Measurements from ENCODE around the gene RALGDS. TPM values are rescaled to one million over a fixed set of nuclear protein-coding genes. Genes with fewer than 3 reads are reported as not detected.

Gene RALGDS
- total and polyA plus RNA-seq, 2 experiments from 2014 or later: 8.6 to 20.3 TPM

GRCh38 chr9:133078486-133078885 lies 42.6 kb downstream of the RALGDS start:
- no peaks in the 10 kb centered on the region for H3K9me2 ChIP-seq (ENCODE audit: insufficient read depth)
- ATAC-seq: no peak

More at GRCh38 chr9:133078486-133078885, 42.6 kb downstream of the RALGDS start:
- H3F3A ChIP-seq (replicated peaks; ENCODE audit: low read depth): no peaks in the 10 kb centered on the region
- DNase-seq (ENCODE audit: low spot score): no peak
- no peaks in the 10 kb centered on the region; the same call in 2 of the 3 replicates for H3K9me3 Mint-ChIP-seq
- H4K20me1 ChIP-seq (replicated peaks; ENCODE audit: insufficient read depth): no peaks in the 10 kb centered on the region
- no peak overlapping the region for H3K27ac Mint-ChIP-seq
- no peak overlapping the region for H3K4me3 Mint-ChIP-seq
- H3K27me3 ChIP-seq (ENCODE audit: insufficient read depth): no peaks in the 10 kb centered on the region
- no peaks in the 10 kb centered on the region for H3K36me3 ChIP-seq (ENCODE audit: insufficient read depth)
- H3K4me3 ChIP-seq: no peak overlapping the region
- H3K4me2 ChIP-seq: no peak overlapping the region
- H3K27ac ChIP-seq (ENCODE audit: low read depth): no peak overlapping the region
- H3K79me2 ChIP-seq (replicated peaks; ENCODE audit: insufficient read depth): no peaks in the 10 kb centered on the region
- peaks cover 6% of the 10 kb centered on the region for H3K27me3 Mint-ChIP-seq (ENCODE audit: insufficient read depth, low read depth, poor library complexity)
- no peak overlapping the region for H2AFZ ChIP-seq
- peaks cover 10% of the 10 kb centered on the region for H3K4me1 Mint-ChIP-seq
- no peak for TF ChIP-seq REST (IDR thresholded peaks at IDR 0.05; ENCODE audit: unreplicated experiment)
- TF ChIP-seq ZNF462 (CRISPR knock-in tag; IDR thresholded peaks at IDR 0.05): no peak
- TF ChIP-seq STAT1 (IDR thresholded peaks at IDR 0.05; ENCODE audit: unreplicated experiment): no peak
- TF ChIP-seq EZH2 (IDR thresholded peaks at IDR 0.05; ENCODE audit: low read depth, unreplicated experiment): no peak
- TF ChIP-seq EZH2phosphoT487 (IDR thresholded peaks at IDR 0.05; ENCODE audit: unreplicated experiment): no peak
- H3K4me1 ChIP-seq (ENCODE audit: insufficient read depth): no peaks in the 10 kb centered on the region; the same call in 1 of the 2 replicates
- H3K36me3 Mint-ChIP-seq (ENCODE audit: low read depth): no peaks in the 10 kb centered on the region
